H9 (cell line): Measurements from ENCODE around the gene RTN1. TPM values are rescaled to one million over a fixed set of nuclear protein-coding genes. Genes with fewer than 3 reads are reported as not detected.

ENCODE experiments used
- DNase-seq: peaks from one replicate; pipeline ENCODE4 v3.0.0-alpha.2; 2017
- H2AFZ ChIP-seq: one replicate; pipeline ENCODE4 v1.6.1; 2013; ENCODE audit warnings: mild to moderate bottlenecking, low read length, control low read depth, moderate library complexity
- H2AK5ac ChIP-seq: 2 replicates; pipeline ENCODE4 v1.6.1; 2013; ENCODE audit warnings: low read length, control low read depth, mixed read lengths; ENCODE audit not compliant: insufficient read length
- H2BK120ac ChIP-seq: one replicate; pipeline ENCODE4 v1.6.1; 2013; ENCODE audit warnings: low read depth, mild to moderate bottlenecking, low read length, control low read depth, inconsistent platforms; ENCODE audit not compliant: poor library complexity, severe bottlenecking
- H2BK12ac ChIP-seq: 2 replicates; pipeline ENCODE4 v1.6.1; 2013; ENCODE audit warnings: low read length, control low read depth, mixed read lengths, low read depth; ENCODE audit not compliant: insufficient read length
- H2BK15ac ChIP-seq: 2 replicates; pipeline ENCODE4 v1.6.1; 2013; ENCODE audit warnings: low read depth, low read length, control low read depth
- H2BK20ac ChIP-seq: one replicate; pipeline ENCODE4 v1.6.1; 2013; ENCODE audit warnings: low read depth, mild to moderate bottlenecking, low read length, control low read depth, inconsistent platforms; ENCODE audit not compliant: poor library complexity, severe bottlenecking
- H2BK5ac ChIP-seq: 2 replicates; pipeline ENCODE4 v1.6.1; 2013; ENCODE audit warnings: low read length, control low read depth, mixed read lengths; ENCODE audit not compliant: insufficient read length
- H3K14ac ChIP-seq: 2 replicates; pipeline ENCODE4 v1.6.1; 2013; ENCODE audit warnings: low read length, control low read depth; ENCODE audit not compliant: insufficient read depth
- H3K18ac ChIP-seq: 2 replicates; pipeline ENCODE4 v1.6.1; 2013; ENCODE audit warnings: low read depth, mild to moderate bottlenecking, mixed read lengths, low read length, control low read depth; ENCODE audit not compliant: insufficient read length
- H3K23ac ChIP-seq: 2 replicates; pipeline ENCODE4 v1.6.1; 2013; ENCODE audit warnings: low read length, control low read depth, mixed read lengths, low read depth; ENCODE audit not compliant: insufficient read length
- H3K23me2 ChIP-seq: 2 replicates; pipeline ENCODE4 v1.6.1; 2013; ENCODE audit warnings: low read depth, mild to moderate bottlenecking, mixed read lengths, low read length, control low read depth; ENCODE audit not compliant: insufficient read length, poor library complexity, severe bottlenecking
- H3K27ac ChIP-seq: 2 replicates; pipeline ENCODE4 v1.5.1; 2013; ENCODE audit warnings: low read length, control low read depth, mixed read lengths, low read depth; ENCODE audit not compliant: insufficient read length
- H3K27me3 ChIP-seq: 2 replicates; pipeline ENCODE4 v1.6.1; 2013; ENCODE audit warnings: low read length, control low read depth, inconsistent platforms; ENCODE audit not compliant: insufficient read depth
- H3K4ac ChIP-seq: 2 replicates; pipeline ENCODE4 v1.6.1; 2013; ENCODE audit warnings: low read depth, mild to moderate bottlenecking, control low read depth, inconsistent platforms, low read length, moderate library complexity
- H3K4me1 ChIP-seq: 2 replicates; pipeline ENCODE4 v1.6.1; 2013; ENCODE audit warnings: low read length, control low read depth, inconsistent platforms; ENCODE audit not compliant: insufficient read depth
- H3K4me2 ChIP-seq: 2 replicates; pipeline ENCODE4 v1.6.1; 2013; ENCODE audit warnings: low read length, control low read depth, mixed read lengths; ENCODE audit not compliant: insufficient read length, insufficient read depth
- H3K56ac ChIP-seq: 2 replicates; pipeline ENCODE4 v1.6.1; 2013; ENCODE audit warnings: low read depth, mild to moderate bottlenecking, mixed read lengths, low read length, control low read depth; ENCODE audit not compliant: insufficient read length
- H3K79me1 ChIP-seq: 2 replicates; pipeline ENCODE4 v1.6.1; 2013; ENCODE audit warnings: low read depth, mild to moderate bottlenecking, moderate library complexity, low read length, control low read depth, inconsistent platforms; ENCODE audit not compliant: insufficient read depth, poor library complexity, severe bottlenecking
- H3K79me2 ChIP-seq: 2 replicates; pipeline ENCODE4 v1.6.1; 2013; ENCODE audit warnings: low read length, control low read depth, inconsistent platforms; ENCODE audit not compliant: insufficient read depth
- H3K9ac ChIP-seq: 2 replicates; pipeline ENCODE4 v1.6.1; 2013; ENCODE audit warnings: low read length, control low read depth, mixed read lengths; ENCODE audit not compliant: insufficient read length; ENCODE audit errors: extremely low read depth
- H3K9me3 ChIP-seq: one replicate; pipeline ENCODE4 v1.6.1; 2013; ENCODE audit warnings: low read depth, low read length, inconsistent platforms; ENCODE audit not compliant: control insufficient read depth
- H3T11ph ChIP-seq: one replicate; pipeline ENCODE4 v1.6.1; 2013; ENCODE audit warnings: mild to moderate bottlenecking, low read length, control low read depth, inconsistent platforms
- H4K20me1 ChIP-seq: one replicate; pipeline ENCODE4 v1.6.1; 2013; ENCODE audit not compliant: control insufficient read depth, insufficient read length, insufficient read depth
- H4K5ac ChIP-seq: 2 replicates; pipeline ENCODE4 v1.6.1; 2013; ENCODE audit warnings: low read depth, mild to moderate bottlenecking, mixed read lengths, low read length, control low read depth; ENCODE audit not compliant: insufficient read length
- H4K8ac ChIP-seq: replicated peaks from 2 replicates; pipeline ENCODE4 v1.6.1; 2013; ENCODE audit warnings: low read length, control low read depth, mixed read lengths, low read depth; ENCODE audit not compliant: insufficient read length
- H4K91ac ChIP-seq: 2 replicates; pipeline ENCODE4 v1.6.1; 2013; ENCODE audit warnings: low read depth, mild to moderate bottlenecking, moderate library complexity, mixed read lengths, low read length, control low read depth; ENCODE audit not compliant: insufficient read length
- H3K27ac Mint-ChIP-seq, 3 experiments: 2 replicates in 2 of 3; 3 replicates in 1 of 3; pipeline ENCODE4 v1.8.0; 2020 to 2021; ENCODE audit warnings: mixed read lengths in 3 of 3, mild to moderate bottlenecking in 1 of 3, moderate library complexity in 1 of 3
- H3K27me3 Mint-ChIP-seq: 2 replicates; pipeline ENCODE4 v1.8.0; 2021; ENCODE audit warnings: low read depth, mild to moderate bottlenecking, moderate library complexity, mixed read lengths
- H3K36me3 Mint-ChIP-seq, 3 experiments: 2 replicates in 2 of 3; 3 replicates in 1 of 3; pipeline ENCODE4 v1.8.0; 2020 to 2021; ENCODE audit warnings: low read depth in 3 of 3, mixed read lengths in 3 of 3; ENCODE audit not compliant: insufficient read depth in 1 of 3
- H3K4me1 Mint-ChIP-seq, 2 experiments: 2 replicates each; pipeline ENCODE4 v1.8.0; 2020; ENCODE audit warnings: mixed read lengths in 2 of 2
- H3K4me3 Mint-ChIP-seq, 2 experiments: 2 replicates in 1 of 2; 3 replicates in 1 of 2; pipeline ENCODE4 v1.8.0; 2020 to 2021; ENCODE audit warnings: mild to moderate bottlenecking in 2 of 2, mixed read lengths in 2 of 2, moderate library complexity in 1 of 2
- H3K9me3 Mint-ChIP-seq, 2 experiments: 2 replicates in 1 of 2; 3 replicates in 1 of 2; pipeline ENCODE4 v1.8.0; 2020; ENCODE audit warnings: mild to moderate bottlenecking in 2 of 2, mixed read lengths in 2 of 2, moderate library complexity in 1 of 2
- WGBS: extraction: QIAGEN DNeasy Blood & Tissue Kit; methylation state at CpG from one replicate; pipeline ENCODE4 v1.1.7; 2013; ENCODE audit warnings: missing lambda C conversion rate, low lambda C conversion rate, mixed read lengths; ENCODE audit not compliant: insufficient read length; ENCODE audit errors: extremely low coverage; 5-methylcytosine and 5-hydroxymethylcytosine counted together
- total RNA-seq: library from RNA; stranded (reverse); gene quantifications from 2 replicates; pipeline ENCODE4 v1.2.1, GENCODE V29; 2021
- TF ChIP-seq, protein P1 (sequence below): fragments of 200-600 bp; sonication (generic); conservative IDR thresholded peaks from 3 replicates; pipeline ENCODE4 v1.8.0; 2021; ENCODE audit warnings: antibody characterized with exemption, mild to moderate bottlenecking

Gene RTN1
- total RNA-seq, 1 experiment from 2014 or later: 1.8 TPM

DNA sequence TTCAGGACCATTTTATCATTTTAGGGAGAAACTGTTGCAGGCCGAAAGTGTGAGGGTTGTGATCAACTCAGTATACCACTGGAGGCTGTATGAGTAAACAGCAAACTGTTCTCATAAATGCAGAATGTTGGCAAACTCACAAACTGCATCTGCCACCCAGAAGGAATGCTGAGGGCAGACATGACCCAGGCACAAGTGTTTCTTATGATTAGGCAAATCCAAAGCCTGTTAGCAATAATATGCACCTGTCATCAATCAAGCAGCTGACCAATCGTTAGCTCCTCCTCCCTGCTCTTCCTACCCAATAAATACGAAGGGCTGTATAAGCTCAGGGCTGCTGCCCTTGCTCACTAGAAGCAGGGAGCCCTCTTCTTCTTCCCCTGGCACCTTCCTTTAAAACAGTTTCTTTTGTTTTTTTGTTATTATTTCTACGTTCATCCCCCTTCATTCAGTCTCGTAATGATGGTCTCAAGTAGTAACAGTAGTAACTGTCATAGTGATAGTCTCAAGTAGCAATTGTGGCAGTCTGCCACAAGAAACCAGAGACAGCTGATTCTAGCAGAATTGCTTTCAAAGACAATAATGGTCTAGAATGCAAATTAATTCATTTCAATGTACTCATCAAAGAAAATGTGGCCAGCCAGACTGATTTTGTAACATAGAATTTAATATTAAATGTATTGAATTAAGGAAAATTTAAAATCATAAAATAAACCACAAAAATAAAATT lies 278.8 kb downstream of the RTN1 start:
- Mint-ChIP-seq H3K27ac (no peak overlapping the region), H3K27me3 (no peaks in the 10 kb centered on the region), H3K36me3 (no peaks in the 10 kb centered on the region; a peak in 1 of 7 replicates), H3K4me3 (no peak overlapping the region), H3K4me1 (no peaks in the 10 kb centered on the region), H3K9me3 (no peaks in the 10 kb centered on the region; a peak in 2 of 5 replicates)
- H2BK120ac ChIP-seq: no peak overlapping the region
- no peak overlapping the region for H2AK5ac ChIP-seq
- no peaks in the 10 kb centered on the region for H3K79me1 ChIP-seq
- no peak overlapping the region for H3K27ac ChIP-seq
- no peak overlapping the region for H4K8ac ChIP-seq
- no peaks in the 10 kb centered on the region for H3K23me2 ChIP-seq
- H4K20me1 ChIP-seq: no peaks in the 10 kb centered on the region
- no peaks in the 10 kb centered on the region for H3K79me2 ChIP-seq
- H3K4ac ChIP-seq: no peak overlapping the region
- no CpG with 5 or more reads among the region's 5 CpGs for WGBS
- no peak for DNase-seq
- no peak overlapping the region for H2AFZ ChIP-seq
- no peaks in the 10 kb centered on the region for H3K4me1 ChIP-seq
- H4K91ac ChIP-seq: no peak overlapping the region
- H2BK15ac ChIP-seq: no peak overlapping the region
- H3K4me2 ChIP-seq: no peak overlapping the region
- H2BK20ac ChIP-seq: no peak overlapping the region
- TF ChIP-seq, protein P1, sequence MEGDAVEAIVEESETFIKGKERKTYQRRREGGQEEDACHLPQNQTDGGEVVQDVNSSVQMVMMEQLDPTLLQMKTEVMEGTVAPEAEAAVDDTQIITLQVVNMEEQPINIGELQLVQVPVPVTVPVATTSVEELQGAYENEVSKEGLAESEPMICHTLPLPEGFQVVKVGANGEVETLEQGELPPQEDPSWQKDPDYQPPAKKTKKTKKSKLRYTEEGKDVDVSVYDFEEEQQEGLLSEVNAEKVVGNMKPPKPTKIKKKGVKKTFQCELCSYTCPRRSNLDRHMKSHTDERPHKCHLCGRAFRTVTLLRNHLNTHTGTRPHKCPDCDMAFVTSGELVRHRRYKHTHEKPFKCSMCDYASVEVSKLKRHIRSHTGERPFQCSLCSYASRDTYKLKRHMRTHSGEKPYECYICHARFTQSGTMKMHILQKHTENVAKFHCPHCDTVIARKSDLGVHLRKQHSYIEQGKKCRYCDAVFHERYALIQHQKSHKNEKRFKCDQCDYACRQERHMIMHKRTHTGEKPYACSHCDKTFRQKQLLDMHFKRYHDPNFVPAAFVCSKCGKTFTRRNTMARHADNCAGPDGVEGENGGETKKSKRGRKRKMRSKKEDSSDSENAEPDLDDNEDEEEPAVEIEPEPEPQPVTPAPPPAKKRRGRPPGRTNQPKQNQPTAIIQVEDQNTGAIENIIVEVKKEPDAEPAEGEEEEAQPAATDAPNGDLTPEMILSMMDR: no peak
- no peak overlapping the region for H3K18ac ChIP-seq
- no peaks in the 10 kb centered on the region for H3K27me3 ChIP-seq
- no peak overlapping the region for H2BK12ac ChIP-seq
- no peak overlapping the region for H3K9ac ChIP-seq
- no peak overlapping the region for H4K5ac ChIP-seq
- H3K23ac ChIP-seq: no peak overlapping the region
- H2BK5ac ChIP-seq: no peak overlapping the region
- no peak overlapping the region for H3K56ac ChIP-seq
- no peaks in the 10 kb centered on the region for H3K9me3 ChIP-seq
- no peak overlapping the region for H3K14ac ChIP-seq
- H3T11ph ChIP-seq: no peak overlapping the region
